Measurements from ENCODE around the gene ITGAD. TPM values are rescaled to one million over a fixed set of nuclear protein-coding genes. Genes with fewer than 3 reads are reported as not detected.

The ITGAD gene
- total and polyA plus RNA-seq, 2 of the 4 experiments (the other 2 are of a cell fraction): not detected

DNA sequence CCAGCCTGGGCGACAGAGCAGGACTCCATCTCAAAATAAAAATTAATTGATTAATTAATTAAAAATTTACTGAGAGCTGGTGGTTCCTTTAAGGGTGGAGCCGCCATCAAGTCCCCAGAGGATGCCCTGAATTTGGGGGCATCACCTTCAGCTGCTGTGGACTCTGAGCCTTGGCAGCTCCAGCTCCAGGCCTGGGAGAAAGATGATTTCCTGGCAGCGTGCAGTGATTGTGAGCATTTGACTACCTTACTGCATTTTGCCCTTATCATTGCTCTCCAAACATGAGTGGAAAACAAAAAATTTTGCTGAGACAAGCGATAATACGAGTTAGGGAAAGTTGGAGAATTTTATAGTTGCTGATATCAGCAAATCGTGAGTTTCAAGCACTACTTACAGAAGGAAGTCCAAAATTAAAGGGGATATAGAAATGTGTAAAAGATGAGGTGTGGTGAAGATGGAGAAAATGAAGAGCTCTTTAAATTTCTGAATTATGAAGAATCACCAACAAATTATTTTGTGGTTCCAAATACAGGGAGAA lies 2.6 kb upstream of the ITGAD start:
- H3K56ac ChIP-seq (ENCODE audit: extremely low read depth, insufficient read depth, low read length): no peak overlapping the region
- no peak overlapping the region for H2BK5ac ChIP-seq (ENCODE audit: low read depth, low read length, poor library complexity, severe bottlenecking)
- no peak overlapping the region for H3K14ac ChIP-seq (replicated peaks; ENCODE audit: low read depth, low read length)
- H3K9me3 ChIP-seq (ENCODE audit: control insufficient read depth, insufficient read depth, low read length): no peaks in the 10 kb centered on the region
- WGBS, 2 experiments (ENCODE audit: extremely low coverage in 2 of 2, insufficient read length in 1 of 2): 0% methylated on average over 1 of the region's 6 CpGs; no CpG with 5 or more reads in 1 of the 2 experiments
- H4K8ac ChIP-seq (ENCODE audit: low read depth in 2 of 2, low read length in 2 of 2): no peak overlapping the region
- H3K4ac ChIP-seq (ENCODE audit: low read depth, low read length): no peak overlapping the region
- CTCF ChIA-PET: no interaction called here
- no peaks in the 10 kb centered on the region for H3K9me1 ChIP-seq (ENCODE audit: insufficient read depth, low read length)
- no peak overlapping the region for H2AFZ ChIP-seq (replicated peaks; ENCODE audit: low read length, poor library complexity)
- intact Hi-C loops (cut with micrococcal nuclease) (loop anchor here (10.0 kb wide), 1 partner anchor 86 kb away; no protein-coding TSS in a partner anchor), dilution Hi-C loops (cut with HindIII; ENCODE audit: low sequenced_read_pairs, unreplicated experiment) (no loop called here), in situ Hi-C loops (cut with MboI; ENCODE audit: low sequenced_read_pairs) (no loop called here)
- H3K36me3 ChIP-seq (ENCODE audit: control insufficient read depth, insufficient read depth, low read length): no peaks in the 10 kb centered on the region
- POLR2A ChIA-PET (ENCODE audit: unreplicated experiment): no interaction called here
- ATAC-seq (ENCODE audit: low read depth) (no peak), DNase-seq (no peak)
- no peak overlapping the region for H3K4me3 ChIP-seq (ENCODE audit: insufficient read depth, low read depth, low read length)
- no peak overlapping the region for H3K9ac ChIP-seq (ENCODE audit: low read depth, low read length)
- H4K91ac ChIP-seq (ENCODE audit: insufficient read depth, low read depth, low read length): no peak overlapping the region
- no peak overlapping the region for H3K18ac ChIP-seq (ENCODE audit: low read depth, low read length)
- H2BK20ac ChIP-seq (ENCODE audit: low read depth, low read length): no peak overlapping the region
- peaks cover 7% of the 10 kb centered on the region for H3K27me3 ChIP-seq (ENCODE audit: control insufficient read depth, insufficient read depth, low read length)
- no peak overlapping the region for H2AK5ac ChIP-seq (ENCODE audit: low read depth, low read length)
- no peaks in the 10 kb centered on the region for H4K20me1 ChIP-seq (ENCODE audit: insufficient read depth, low read length)
- TF ChIP-seq RFX5 (IDR thresholded peaks at IDR 0.05; ENCODE audit: low read depth, low read length) (no peak), MAFK (IDR thresholded peaks at IDR 0.05; ENCODE audit: low read depth, low read length) (peak; percentile 90)
- H2BK15ac ChIP-seq (ENCODE audit: low read depth, low read length): no peak overlapping the region
- no peak overlapping the region for H2AK9ac ChIP-seq (replicated peaks; ENCODE audit: low read depth, low read length, poor library complexity)
- no TSS peak for BruUV-seq (replicated peaks)
- H3K4me1 ChIP-seq (ENCODE audit: control insufficient read depth, insufficient read depth, low read length): no peaks in the 10 kb centered on the region; the same call in 1 of the 2 replicates
- no peak overlapping the region for H3K27ac ChIP-seq (ENCODE audit: insufficient read depth, low read length)
- no peaks in the 10 kb centered on the region for H3K79me1 ChIP-seq (ENCODE audit: low read depth in 1 of 2, low read length in 2 of 2)
- H3K23ac ChIP-seq (ENCODE audit: low read depth, low read length): no peak overlapping the region
- no peak overlapping the region for H2BK120ac ChIP-seq (ENCODE audit: low read depth, low read length)
- H4K5ac ChIP-seq (ENCODE audit: low read depth, low read length): no peak overlapping the region
- no peak overlapping the region for H3K4me2 ChIP-seq (ENCODE audit: low read depth, low read length)
